Breast epithelium (tissue), 3 donors: ENCODE results near the gene RNF41.

ENCODE experiments used
- CTCF ChIP-seq, 3 donors: fragments of 450-650 bp; IDR thresholded peaks; one replicate each; pipeline ENCODE4 v1.5.1; 2016 to 2017; ENCODE audit warnings: antibody characterized with exemption in 3 of 3, mild to moderate bottlenecking in 3 of 3, moderate library complexity in 3 of 3
- POLR2A ChIP-seq: fragments of 450-650 bp; IDR thresholded peaks from one replicate; pipeline ENCODE4 v1.6.1; 2016; ENCODE audit warnings: antibody characterized with exemption, mild to moderate bottlenecking, moderate library complexity
- POLR2AphosphoS5 ChIP-seq, 3 donors: sonication (generic); formaldehyde crosslinking; IDR thresholded peaks; one replicate each; pipeline ENCODE4 v1.6.1; 2017; ENCODE audit warnings: antibody characterized with exemption in 3 of 3

GRCh38 chr12:56231184-56231582 is 9.5 kb upstream of the RNF41 start:
- TF ChIP-seq CTCF (IDR thresholded peaks at IDR 0.05) (no peak), POLR2A (no peak), POLR2AphosphoS5 (IDR thresholded peaks at IDR 0.05) (no peak)
